T-helper 1 cell (primary cell): ENCODE measurements around the gene SEC23IP.
"Not testable (repeated sequence)": the region's sequence is repeated elsewhere in the genome, so short reads cannot be mapped to it uniquely, and the experiment has no call there.

ENCODE experiments used
- DNase-seq, 5 donors: peaks; one replicate each; pipeline ENCODE4 v3.0.0-alpha.2; 2012 to 2020

Gene SEC23IP

DNA sequence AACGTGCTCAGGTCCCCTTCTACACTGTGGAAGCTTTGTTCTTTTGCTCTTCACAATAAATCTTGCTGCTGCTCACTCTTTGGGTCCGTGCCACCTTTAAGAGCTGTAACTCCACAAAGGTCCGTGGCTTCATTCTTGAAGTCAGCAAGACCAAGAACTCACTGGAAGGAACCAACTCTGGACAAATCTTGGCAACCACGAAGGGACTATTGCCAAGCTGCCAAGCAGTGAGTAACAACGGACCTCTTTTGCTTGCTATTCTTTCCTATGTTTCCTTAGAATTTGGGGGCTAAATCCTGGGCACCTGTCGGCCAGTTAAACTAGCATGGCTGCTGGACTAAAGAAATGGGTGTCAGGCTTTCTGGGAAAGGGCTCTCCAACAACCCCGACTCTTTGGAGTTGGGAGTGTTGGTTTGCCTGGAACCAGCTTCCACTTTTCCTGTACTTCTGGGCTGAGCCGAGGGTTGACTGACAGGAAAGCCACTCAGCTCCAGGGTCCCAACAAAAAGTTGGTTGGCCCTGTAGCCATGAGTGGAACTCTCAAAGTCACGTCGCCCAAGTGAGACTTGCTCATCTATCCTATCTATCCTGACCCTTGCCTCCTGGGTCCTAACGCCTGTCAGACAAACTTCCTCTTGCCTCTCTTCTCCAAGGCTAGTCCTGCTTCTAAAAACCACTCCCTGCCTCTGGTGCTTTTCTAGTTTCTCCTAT, 8.5 kb upstream of the SEC23IP start:
- DNase-seq: not testable (repeated sequence)

DNA sequence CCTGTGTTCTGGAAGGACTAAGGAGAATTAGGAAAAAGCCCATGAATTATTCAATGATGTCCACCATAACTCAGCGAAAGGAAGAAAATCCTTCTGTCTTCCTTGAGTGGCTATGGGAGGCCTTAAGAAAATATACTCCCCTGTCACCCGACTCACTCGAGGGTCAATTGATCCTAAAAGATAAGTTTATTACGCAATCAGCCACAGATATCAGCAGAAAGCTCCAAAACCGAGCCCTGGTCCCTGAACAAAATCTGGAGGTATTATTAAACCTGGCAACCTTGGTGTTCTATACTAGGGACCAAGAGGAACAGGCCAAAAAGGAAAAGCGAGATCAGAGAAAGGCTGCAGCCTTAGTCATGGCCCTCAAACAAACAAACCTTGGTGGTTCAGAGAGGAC, 6.5 kb upstream of the SEC23IP start:
- DNase-seq: not testable (repeated sequence)

DNA sequence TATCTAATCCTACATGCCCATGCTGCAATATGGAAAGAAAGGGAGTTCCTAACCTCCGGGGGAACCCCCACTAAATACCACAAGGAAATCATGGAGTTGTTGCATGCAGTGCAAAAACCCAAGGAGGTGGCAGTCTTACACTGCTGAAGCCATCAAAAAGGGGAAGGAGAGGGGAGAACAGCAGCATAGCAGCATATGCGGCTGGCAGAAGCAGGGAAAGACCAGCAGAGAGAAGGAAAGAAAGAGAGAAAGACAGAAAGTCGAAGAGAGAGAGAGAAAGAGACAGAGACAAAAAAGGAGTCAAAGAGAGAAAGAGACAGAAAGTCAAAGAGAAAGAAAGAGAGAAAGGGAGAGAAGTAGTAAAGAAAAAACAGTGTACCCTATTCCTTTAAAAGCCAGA, 3.8 kb upstream of the SEC23IP start:
- DNase-seq: not testable (repeated sequence)

DNA sequence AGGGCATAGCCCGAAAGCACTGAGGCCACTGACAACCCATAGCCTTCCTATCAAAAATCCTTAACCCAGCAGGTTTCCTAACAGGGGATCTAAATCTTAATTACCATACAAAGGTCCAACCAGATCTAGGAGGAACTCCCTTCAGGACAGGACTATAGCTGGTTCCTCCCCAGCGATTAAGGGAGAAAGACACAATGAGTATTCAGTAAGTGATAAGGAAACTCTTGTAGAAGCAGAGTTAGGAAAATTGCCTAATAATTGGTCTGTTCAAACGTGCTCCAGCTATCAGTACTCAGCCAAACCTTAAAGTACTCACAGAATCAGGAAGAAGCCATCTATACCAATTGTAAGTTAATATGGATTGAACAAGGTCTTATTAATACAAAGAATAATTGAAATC, 3.3 kb upstream of the SEC23IP start:
- not testable (repeated sequence) for DNase-seq

DNA sequence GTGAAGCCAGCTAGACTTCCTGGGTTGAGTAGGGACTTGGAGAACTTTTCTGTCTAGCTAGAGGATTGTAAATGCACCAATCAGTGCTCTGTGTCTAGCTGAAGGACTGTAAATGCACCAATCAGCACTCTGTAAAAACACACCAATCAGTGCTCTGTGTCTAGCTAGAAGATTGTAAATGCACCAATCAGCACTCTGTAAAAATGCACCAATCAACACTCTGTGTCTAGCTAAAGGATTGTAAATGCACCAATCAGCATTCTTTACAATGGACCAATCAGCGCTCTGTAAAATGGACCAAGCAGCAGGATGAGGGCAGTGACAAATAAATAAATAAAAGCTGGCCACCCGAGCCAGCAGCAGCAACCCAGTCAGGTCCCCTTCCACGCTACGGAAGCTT, 2.2 kb upstream of the SEC23IP start:
- not testable (repeated sequence) for DNase-seq

DNA sequence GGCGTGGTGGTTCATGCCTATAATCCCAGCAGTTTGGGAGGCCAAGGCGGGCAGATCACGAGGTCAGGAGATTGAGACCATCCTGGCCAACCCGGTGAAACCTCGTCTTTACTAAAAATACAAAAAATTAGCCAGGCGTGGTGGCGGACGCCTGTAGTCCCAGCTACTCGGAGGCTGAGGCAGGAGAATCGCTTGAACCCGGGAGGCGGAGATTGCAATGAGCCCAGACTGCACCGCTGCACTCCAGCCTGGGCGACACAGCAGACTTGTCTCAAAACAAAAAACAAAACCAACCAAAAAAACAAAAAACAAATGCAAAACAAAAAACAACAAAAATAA, 712 bp upstream of the SEC23IP start:
- DNase-seq: not testable (repeated sequence)

DNA sequence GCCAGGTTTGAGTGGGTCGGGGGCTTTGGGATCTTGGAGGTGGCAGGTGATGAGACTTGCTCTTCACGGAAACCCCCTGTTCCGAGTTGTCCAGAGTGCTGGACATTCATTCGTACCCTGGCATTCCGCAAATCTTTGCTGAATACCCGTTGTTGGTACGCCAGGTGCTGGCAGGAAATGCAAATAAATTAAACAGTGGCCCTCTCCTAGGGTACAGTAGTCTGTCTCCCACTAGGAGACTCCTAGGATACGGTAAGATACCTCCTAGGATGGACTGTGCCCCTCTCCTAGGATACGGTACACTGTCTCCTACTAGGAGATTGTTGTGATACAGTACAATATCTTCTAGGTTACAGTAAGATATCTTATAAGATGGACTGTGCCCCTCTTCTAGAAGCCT, 544 bp downstream of the SEC23IP start:
- DNase-seq: no peak

DNA sequence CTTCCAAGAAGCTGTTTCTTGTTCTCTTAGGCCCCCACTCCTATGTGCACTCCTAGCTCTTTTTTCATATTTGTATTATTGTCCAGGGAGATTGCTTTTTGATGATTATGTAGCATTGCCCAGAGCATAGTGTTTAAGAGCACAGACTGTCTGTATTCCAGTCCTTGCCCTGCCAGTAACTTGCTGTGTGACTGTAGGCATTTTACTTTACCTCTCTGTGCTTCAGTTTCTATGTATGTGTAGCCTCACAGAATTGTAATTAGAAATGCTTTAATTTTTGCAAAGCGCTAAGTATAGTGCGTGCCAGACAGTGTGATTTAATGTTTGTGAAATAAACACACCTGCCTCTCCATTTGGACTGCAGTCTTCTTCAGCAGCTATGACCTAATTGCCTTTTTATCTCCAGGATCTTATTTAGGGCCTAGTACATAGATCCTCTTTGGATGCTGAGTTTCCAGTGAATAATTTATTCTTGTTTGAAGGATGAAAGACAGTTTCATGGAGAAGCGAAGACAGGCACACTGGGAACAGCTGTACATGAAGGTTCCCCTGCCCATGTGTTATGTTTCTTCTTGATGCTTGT, 1.4 kb downstream of the SEC23IP start:
- DNase-seq: no peak

DNA sequence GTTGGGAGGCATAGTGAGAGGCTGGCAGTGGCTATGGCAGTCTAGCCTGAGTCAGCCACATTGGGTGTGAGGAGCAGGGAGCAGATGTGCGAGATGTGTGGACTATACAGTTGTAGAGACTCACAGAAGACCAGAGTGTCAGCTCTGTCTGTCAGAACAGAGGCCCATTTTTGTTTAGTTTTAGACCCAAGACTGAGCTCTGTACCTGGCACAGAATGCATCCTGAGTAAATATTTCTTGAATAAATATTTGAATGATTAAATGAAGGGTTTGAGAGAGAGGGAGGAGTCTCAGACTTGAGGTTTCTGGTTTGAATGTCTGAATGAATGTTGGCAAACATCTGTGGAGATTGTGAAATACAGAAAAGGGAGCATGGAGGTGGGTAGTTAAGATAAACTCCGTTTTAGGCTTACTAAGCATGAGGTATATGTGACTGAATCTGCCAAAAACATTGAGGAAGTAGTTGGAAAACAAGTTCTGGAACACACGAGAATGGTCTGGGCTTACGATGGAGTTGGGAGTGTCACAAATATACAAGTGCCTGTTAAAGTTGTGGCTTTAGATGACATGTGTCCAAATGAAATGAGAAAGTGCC, 3.6 kb downstream of the SEC23IP start:
- no peak for DNase-seq

DNA sequence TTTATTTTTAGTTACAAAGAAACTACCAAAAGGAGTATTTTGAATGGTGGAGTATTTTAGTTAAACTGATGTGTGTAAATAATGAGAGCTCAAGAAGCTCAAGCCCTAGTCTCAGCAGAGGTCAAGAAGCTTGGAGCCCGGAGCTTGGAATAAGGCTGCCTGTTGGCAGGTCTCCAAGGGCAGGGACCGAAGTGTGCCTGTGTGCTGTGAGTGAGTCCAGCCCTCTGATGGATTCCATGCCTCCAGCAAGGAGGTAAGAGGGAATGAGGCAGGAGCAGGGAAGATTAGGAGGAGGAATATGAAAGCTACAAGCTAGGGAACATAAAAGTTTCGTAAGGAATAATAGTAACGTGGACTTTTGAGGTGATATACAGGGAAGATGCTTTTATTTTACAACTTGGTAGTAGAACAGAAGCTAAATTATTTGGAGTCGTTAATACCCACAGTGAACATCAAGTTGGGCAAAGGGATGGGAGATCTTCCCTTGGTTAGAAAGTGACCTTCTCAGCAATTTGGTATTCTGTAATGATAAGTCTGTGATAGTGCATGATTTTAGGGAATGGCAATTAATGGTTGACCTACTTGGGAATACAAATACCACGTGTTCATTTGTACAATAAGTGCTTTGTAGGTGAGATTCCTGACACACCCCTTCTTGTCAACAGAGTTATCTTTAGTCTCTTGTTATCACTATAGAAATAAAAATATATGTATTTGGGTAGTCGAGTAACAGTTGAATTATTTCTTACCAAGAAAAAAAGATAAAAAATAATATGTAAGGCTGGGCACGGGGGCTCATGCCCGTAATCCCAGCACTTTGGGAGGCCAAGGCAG, 4.6 kb downstream of the SEC23IP start:
- no peak for DNase-seq

DNA sequence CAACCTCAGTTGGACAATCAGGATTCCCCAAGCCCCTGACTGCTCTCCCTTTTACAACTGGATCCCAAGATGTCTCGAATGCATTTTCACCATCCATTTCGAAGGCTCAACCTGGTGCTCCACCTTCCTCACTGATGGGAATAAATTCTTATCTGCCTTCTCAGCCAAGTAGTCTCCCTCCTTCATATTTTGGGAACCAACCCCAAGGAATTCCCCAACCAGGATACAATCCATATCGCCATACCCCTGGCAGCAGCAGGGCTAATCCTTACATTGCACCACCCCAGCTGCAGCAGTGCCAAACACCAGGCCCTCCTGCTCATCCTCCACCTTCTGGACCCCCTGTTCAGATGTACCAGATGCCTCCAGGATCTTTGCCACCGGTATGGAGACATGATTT, 6.0 kb downstream of the SEC23IP start:
- no peak for DNase-seq

DNA sequence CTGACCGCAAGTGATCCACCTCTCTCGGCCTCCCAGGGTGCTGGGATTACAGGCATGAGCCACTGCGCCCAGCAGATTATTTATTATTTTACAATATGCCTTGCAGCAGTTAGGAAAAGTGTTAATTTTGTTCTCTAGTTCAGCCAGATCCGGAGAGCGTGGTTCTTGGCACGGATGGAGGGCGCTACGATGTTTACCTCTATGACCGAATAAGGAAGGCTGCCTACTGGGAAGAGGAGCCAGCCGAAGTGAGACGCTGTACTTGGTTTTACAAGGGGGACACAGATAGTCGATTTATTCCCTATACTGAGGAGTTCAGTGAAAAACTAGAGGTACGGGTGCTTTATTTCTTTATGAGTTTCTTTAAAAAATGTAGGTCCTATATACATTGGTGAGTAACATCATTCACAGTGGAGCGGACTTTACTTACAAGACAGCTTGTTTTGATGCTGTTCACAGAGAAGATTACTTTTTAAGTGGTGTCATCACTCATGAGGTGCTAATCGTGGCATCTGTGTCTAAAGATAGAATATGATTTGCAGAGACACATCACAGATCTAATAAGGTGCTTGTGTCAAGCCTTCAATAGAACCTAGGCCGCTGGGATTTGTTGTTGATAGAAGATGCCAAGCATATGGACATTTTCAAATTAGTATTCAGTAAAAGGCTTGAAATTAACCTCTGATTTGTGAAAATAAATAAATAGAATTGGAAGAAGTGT, 11.6 kb downstream of the SEC23IP start:
- DNase-seq: no peak

DNA sequence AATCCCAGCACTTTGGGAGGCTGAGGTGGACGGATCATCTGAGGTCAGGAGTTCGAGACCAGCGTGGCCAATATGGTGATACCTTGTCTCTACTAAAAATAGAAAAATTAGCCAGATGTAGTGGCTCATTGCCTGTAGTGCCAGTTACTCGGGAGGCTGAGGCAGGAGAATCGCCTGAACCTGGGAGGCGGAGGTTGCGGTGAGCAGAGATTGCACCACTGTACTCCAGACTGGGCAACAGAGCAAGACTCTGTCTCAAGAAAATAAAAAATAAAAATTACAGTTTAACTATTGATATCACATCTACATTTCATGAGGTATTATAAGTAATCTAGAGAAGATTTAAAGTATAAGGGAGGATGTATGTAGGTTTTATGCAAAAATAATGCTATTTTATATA, 15.2 kb downstream of the SEC23IP start:
- not testable (repeated sequence) for DNase-seq

DNA sequence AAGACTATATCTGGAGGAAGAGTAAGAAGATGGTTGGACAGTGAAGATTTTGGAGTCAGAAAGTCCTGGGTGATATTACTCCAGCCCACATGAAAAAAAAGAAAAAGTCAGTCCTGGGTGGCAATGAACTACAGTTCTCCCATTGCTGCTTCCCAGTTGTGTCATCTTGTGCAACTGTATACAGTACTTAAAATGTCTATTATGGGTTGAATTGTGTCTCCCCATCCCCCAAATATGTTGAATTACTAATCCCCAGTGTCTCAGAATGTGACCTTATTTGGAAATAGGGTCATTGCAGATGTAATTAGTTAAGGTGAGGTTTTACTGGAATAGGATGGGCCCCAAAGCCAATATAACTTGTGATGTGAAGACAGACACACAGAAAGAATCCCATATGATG, 15.6 kb downstream of the SEC23IP start:
- no peak for DNase-seq

DNA sequence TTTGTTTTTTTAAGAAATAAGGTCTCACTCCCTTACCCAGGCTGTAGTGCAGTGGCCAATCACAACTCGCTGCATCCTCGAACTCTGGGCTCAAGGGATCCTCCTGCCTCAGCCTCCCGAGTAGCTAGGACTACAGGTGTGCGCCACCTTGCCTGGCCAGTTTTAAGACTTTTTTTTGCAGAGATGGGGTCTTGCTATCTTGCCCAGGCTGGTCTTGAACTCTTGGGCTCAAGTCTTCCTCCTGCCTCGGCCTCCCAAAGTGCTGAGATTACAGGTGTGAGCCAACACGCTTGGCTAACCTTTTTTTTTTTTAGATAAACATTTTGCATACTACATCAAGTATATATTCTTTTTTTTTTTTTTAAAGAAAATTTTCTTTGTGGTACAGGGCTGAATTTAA, 18.2 kb downstream of the SEC23IP start:
- DNase-seq: no peak

DNA sequence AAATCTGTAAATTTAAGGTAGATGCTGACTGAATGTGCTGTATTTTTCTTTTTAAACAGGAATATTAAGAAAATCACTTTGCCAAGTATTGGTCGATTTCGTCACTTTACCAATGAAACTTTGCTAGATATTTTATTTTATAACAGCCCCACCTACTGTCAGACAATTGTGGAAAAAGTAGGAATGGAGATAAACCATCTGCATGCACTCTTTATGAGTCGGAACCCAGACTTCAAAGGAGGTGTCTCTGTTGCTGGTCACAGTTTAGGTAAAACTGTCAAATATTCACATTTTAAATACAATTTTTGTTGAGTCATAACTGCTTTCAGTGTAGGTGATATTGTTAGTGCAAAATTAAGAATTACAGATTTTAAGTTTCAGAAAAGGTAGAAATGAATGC, 25.2 kb downstream of the SEC23IP start:
- no peak for DNase-seq

DNA sequence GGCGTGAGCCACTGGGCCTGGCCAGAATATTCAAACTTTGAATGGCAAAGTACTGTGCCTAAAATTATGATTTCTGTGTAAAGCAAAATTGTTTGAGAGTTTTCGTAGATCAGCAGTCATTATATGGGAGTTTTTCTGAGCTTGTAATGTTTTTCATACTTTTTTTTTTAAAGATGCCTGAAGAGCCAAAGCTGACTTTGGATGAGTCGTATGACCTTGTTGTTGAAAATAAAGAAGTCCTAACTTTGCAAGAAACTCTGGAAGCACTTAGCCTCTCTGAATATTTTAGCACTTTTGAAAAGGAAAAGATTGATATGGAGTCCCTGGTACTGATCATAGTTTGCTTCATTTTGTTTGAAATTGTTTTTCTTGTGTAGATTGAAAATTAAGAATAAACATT, 26.7 kb downstream of the SEC23IP start:
- no peak for DNase-seq

DNA sequence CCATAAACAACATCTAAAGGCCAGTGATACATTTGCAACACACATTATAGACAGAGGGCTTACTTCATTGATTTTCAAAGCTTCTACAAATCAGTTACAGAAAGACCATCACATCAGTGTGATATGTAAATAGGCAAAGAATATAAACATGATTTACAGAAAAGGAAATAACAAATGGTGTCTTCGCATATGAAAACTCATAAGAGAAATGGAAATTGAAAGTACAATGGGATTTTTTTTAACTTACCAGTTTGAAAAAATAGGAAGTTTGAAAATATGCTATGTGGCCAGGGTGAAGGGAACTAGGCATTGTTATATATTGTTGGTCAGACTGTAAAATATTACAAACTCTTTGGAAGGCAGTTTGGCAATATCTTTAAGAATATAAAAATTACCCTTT, 27.3 kb downstream of the SEC23IP start:
- DNase-seq: no peak

DNA sequence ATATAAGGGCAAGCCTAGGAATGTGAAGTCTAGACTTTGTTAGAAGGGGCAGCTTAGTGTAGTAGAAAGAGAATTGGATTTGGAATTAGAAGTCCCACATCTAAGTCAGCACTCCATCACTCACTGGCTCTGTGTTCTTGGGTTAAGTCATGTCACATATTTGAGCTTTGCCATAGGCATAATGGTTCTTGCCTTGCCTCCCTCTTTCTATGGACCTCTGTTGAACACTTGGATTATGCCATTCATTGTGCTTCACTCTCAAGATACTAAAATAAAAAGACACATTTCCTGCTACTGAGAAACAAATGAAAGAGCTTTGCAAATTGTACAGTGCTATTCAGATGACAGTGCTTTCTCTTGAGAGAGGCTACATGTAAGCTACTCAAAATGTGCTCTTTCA, 35.9 kb downstream of the SEC23IP start:
- no peak for DNase-seq

DNA sequence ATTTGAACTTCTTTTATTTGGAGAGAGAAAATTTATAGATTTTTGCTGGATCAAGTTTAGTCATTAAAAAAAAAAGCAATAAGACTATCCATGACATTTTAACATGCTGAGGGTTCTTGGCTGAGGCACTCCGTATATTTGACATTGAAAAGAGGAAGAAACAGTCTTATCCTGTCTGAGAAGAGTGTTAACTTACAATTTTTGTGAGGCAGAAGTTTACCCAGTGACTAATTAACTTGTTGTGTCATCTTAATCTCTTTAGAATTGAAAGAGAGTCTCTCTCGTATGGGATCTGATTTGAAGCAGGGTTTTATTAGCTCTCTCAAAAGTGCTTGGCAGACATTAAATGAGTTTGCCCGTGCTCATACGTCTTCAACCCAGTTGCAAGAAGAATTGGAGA, 39.3 kb downstream of the SEC23IP start:
- no peak for DNase-seq

DNA sequence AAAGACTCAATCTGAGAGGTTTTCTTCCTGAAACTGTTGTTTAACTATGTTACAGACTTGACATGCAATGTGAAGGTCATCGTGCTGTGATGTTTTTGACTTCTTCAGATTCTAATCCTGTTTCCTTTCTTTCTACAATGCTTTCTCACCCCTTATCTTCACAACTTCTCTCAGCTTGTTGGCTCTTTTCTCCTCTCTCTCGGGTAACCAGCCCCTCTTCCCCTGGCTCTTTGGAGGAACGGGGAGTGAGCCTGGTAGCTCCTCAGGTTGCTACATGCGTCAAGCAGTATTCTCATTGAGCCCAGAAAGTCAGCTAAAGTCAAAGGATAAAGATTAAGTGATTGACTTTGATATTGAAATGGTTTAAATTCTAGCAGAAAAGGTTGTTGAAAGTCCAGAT, 40.1 kb downstream of the SEC23IP start:
- no peak for DNase-seq

DNA sequence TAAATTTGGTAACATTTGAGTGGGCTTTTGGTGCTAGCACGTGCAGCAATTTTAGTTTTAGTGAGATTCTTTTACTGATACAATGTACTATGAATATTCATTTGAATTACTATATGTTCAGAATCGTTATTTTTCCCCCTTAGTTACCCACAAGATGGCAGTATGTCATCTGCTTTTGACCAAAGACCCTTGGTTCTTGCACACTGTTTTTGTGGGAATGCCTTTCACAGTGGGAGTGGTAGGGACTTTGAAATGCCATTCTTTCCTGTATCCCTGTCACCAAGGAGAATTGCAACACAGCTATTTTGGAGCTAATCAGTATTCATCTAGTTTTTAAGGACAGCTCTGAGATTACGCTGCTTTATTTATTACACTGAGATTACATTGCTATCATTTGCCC, 40.6 kb downstream of the SEC23IP start:
- no peak for DNase-seq

DNA sequence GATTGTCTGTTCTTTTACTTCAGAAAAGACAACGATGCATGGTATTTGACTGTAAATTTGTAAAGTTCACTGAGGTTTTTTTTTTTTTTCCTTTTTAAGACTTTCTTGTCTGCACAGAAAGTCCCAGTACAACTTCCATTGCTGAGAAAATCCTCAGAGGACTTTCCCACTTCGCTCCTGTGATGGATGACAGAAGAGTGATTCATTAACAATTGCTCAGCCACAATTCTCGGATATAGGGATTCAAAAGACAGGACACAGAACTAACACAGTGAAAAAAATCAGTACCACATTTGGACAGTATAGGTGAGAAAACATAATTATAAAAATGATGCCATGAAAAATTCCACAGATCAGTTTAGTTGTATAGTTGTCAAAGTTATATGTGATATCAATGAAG, 48.0 kb downstream of the SEC23IP start:
- DNase-seq: no peak
